Heart right ventricle (tissue), 16 donors: ENCODE measurements around the gene ANKRD63. TPM values are rescaled to one million over a fixed set of nuclear protein-coding genes. Genes with fewer than 3 reads are reported as not detected.

ENCODE experiments used
- ATAC-seq, 8 donors: fragments of 200-7000 bp; cut with Tn5 transposase; one replicate each; pipeline ENCODE4 v1.9.1; 2020; ENCODE audit warnings: mild to moderate bottlenecking in 8 of 8, moderate library complexity in 8 of 8, moderate number of reproducible peaks in 1 of 8
- DNase-seq, 2 donors: peaks; one replicate each; pipeline ENCODE4 v3.0.0-alpha.2; 2020
- H3K27ac ChIP-seq, 10 donors: fragments of 200-600 bp; sonication (generic) in 2 of 10; one replicate each; pipeline versions ENCODE4 v1.5.0 to v1.8.0; 2020 to 2022; ENCODE audit warnings: mild to moderate bottlenecking in 3 of 10
- H3K27me3 ChIP-seq, 7 donors: fragments of 200-600 bp; one replicate each; pipeline ENCODE4 v1.8.0; 2021 to 2022; ENCODE audit warnings: mild to moderate bottlenecking in 2 of 7
- H3K36me3 ChIP-seq, 9 donors: fragments of 200-600 bp; sonication (generic) in 1 of 9; one replicate each; pipeline versions ENCODE4 v1.5.0 to v1.8.0; 2020 to 2022; ENCODE audit warnings: mild to moderate bottlenecking in 2 of 9
- H3K4me1 ChIP-seq, 9 donors: fragments of 200-600 bp; sonication (generic) in 1 of 9; one replicate each; pipeline versions ENCODE4 v1.5.0 to v1.8.0; 2020 to 2022; ENCODE audit warnings: mild to moderate bottlenecking in 4 of 9
- H3K4me3 ChIP-seq, 10 donors: fragments of 200-600 bp; sonication (generic) in 2 of 10; one replicate each; pipeline versions ENCODE4 v1.5.0 to v1.8.0; 2020 to 2022; ENCODE audit warnings: mild to moderate bottlenecking in 7 of 10, moderate library complexity in 2 of 10
- H3K9me3 ChIP-seq, 11 donors: fragments of 200-600 bp in 10 of 11; sonication (generic) in 2 of 11; one replicate each; pipeline versions ENCODE4 v1.5.0 to v1.8.0; 2013 to 2022; ENCODE audit warnings: mild to moderate bottlenecking in 2 of 11, control low read depth in 1 of 11, moderate library complexity in 1 of 11
- WGBS, 2 donors: extraction: QIAGEN DNeasy Blood & Tissue Kit; methylation state at CpG; one replicate each; pipeline ENCODE4 v1.1.7; 2013; ENCODE audit warnings: inconsistent platforms in 1 of 2; 5-methylcytosine and 5-hydroxymethylcytosine counted together
- intact Hi-C, 10 donors: fragments of 100-400 bp; cut with DNase I; formaldehyde crosslinking; loops; one replicate each; pipeline versions ENCODE4 v1.11.1 to v1.14.2; 2022
- polyA plus RNA-seq, 2 donors: library from polyadenylated mRNA; stranded (reverse); fragments of 200-250 nt; gene quantifications; one replicate each; pipeline ENCODE4 v1.2.3, GENCODE V29; 2013
- total RNA-seq, 10 donors: library from RNA; stranded (reverse); fragmentation: NEBNext Ultra II Directional in 3 of 10; extraction: Animal tissue kit (Norgen Biotek cat#: 25700) in 3 of 10; gene quantifications; one replicate each; pipeline versions ENCODE4 v1.2.1 to v1.2.4, GENCODE V29; 2021 to 2023
- TF ChIP-seq, protein P1 (sequence below), 9 donors: fragments of 200-600 bp; sonication (generic) in 2 of 9; IDR thresholded peaks; one replicate each; pipeline versions ENCODE4 v1.5.0 to v1.8.0; 2021 to 2022; ENCODE audit warnings: antibody characterized with exemption in 9 of 9, mild to moderate bottlenecking in 5 of 9, moderate library complexity in 1 of 9
- donor health status: Arrhythmogenic right ventricular cardiomyopathy.
- donor health status: ischemic (EF 13 %, LVEDD 7.1; RV severe dilation, severe dysfunction).
- donor health status: healthy with polysubstance abuse.
- donor health status: DM: no; HTN: yes; CAD: no.
- donor health status: DM: no; HTN: no; CAD: no.
- donor health status: ischemic (EF 25% LVEDD 6.9; RV normal size, moderate dysfunction).
- donor health status: ischemic (EF 25% LVEDD 5.7; RV mildly dilated, moderate dysfunction).
- donor health status: healthy.
- donor health status: DM: yes; HTN: yes; CAD: no.
- donor health status: Ischemic cardiomyopathy.
- donor health status: ischemic (EF 35%, LVEDD 5.7; RV mildly dilated, moderate dysfunction).
- donor health status: nonischemic (EF 11% LVEDD 7.7; RV severe dilation, severe dysfunction).
- donor health status: DM: yes; HTN: yes; CAD: no.
- donor health status: PGD.
- donor health status: ischemic (EF 29% LVEDD 5.4; RV normal size, mild dysfunction).
- donor health status: nonischemic (EF 23%, LVEDD 6.1; RV moderate dilation, normal function).

The ANKRD63 gene
- total and polyA plus RNA-seq, 12 donors: 0.26 to 1.9 (median 0.44) TPM; not detected in 8

DNA sequence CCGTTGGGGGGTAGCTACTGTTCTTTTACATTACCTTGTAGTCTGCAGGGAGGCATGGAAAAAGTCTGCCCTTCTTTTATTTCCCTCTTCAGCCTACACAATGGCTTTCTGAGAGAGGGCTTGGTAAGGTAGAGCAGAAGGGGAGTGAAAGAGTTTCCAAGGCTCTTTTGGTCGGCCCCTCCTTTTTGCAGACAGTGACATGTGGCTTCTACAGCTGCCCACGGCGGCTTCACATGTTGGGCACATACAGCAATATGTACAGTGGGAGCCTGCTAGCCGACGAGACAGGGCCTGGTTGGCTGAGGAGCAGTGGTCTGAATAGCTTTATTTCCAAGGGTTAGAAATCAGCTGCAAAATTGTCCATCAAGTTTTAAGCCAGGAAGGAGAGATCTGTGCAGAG, 44.6 kb upstream of the ANKRD63 start:
- DNase-seq (no peak), ATAC-seq (no peak)
- H3K9me3 ChIP-seq: no peaks in the 10 kb centered on the region
- H3K36me3 ChIP-seq: peaks cover 0 to 12% (median 0%) of the 10 kb centered on the region in 9 donors
- peak overlapping the region in 3 of 10 donors; percentile 21 to 76 (median 44) for H3K27ac ChIP-seq
- no peak overlapping the region for H3K4me3 ChIP-seq
- H3K4me1 ChIP-seq: peaks cover 7 to 87% (median 71%) of the 10 kb centered on the region in 9 donors
- TF ChIP-seq, protein P1, sequence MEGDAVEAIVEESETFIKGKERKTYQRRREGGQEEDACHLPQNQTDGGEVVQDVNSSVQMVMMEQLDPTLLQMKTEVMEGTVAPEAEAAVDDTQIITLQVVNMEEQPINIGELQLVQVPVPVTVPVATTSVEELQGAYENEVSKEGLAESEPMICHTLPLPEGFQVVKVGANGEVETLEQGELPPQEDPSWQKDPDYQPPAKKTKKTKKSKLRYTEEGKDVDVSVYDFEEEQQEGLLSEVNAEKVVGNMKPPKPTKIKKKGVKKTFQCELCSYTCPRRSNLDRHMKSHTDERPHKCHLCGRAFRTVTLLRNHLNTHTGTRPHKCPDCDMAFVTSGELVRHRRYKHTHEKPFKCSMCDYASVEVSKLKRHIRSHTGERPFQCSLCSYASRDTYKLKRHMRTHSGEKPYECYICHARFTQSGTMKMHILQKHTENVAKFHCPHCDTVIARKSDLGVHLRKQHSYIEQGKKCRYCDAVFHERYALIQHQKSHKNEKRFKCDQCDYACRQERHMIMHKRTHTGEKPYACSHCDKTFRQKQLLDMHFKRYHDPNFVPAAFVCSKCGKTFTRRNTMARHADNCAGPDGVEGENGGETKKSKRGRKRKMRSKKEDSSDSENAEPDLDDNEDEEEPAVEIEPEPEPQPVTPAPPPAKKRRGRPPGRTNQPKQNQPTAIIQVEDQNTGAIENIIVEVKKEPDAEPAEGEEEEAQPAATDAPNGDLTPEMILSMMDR (IDR thresholded peaks at IDR 0.05): no peak
- no peaks in the 10 kb centered on the region for H3K27me3 ChIP-seq
- intact Hi-C loops: loop anchor here in 1 of 10 donors (10.0 kb wide), 1 partner anchor 47 kb away; no protein-coding TSS in a partner anchor
- 42 to 54% methylated on average over 6 of the region's 6 CpGs for WGBS, 2 donors

- H3K4me3 ChIP-seq: peak overlapping the region in 8 of 10 donors; percentile 78 to 88 (median 82)
- peaks cover 0 to 12% (median 0%) of the 10 kb centered on the region in 9 donors for H3K36me3 ChIP-seq
- WGBS, 2 donors: 65 to 66% methylated on average over 2 of the region's 2 CpGs
- TF ChIP-seq, protein P1 (IDR thresholded peaks at IDR 0.05): no peak
- H3K27me3 ChIP-seq: no peaks in the 10 kb centered on the region
- H3K27ac ChIP-seq: peak overlapping the region; percentile 0 to 94 (median 88)
- ATAC-seq (no peak), DNase-seq (no peak)
- no peaks in the 10 kb centered on the region for H3K9me3 ChIP-seq
- peaks cover 7 to 75% (median 63%) of the 10 kb centered on the region in 9 donors for H3K4me1 ChIP-seq
- intact Hi-C loops: loop anchor here in 2 of 10 donors (1.0 to 10.0 kb wide), 2 partner anchors 15 to 49 kb away; partner anchors contain the start of gene CCDC9B (in 1 of the 2)
Measured at GRCh38 chr15:40325700-40326099, 42.8 kb upstream of the ANKRD63 start.

- Histone ChIP-seq H3K27ac (peak overlapping the region; percentile 78 to 94 (median 90)), H3K4me1 (peaks cover 7 to 72% (median 58%) of the 10 kb centered on the region in 9 donors), H3K4me3 (peak overlapping the region; percentile 63 to 93 (median 82)), H3K9me3 (no peaks in the 10 kb centered on the region), H3K36me3 (peaks cover 0 to 12% (median 0%) of the 10 kb centered on the region in 9 donors), H3K27me3 (no peaks in the 10 kb centered on the region)
- TF ChIP-seq, protein P1 (IDR thresholded peaks at IDR 0.05): no peak
- 34 to 39% methylated on average over 2 of the region's 2 CpGs for WGBS, 2 donors
- DNase-seq (no peak), ATAC-seq (no peak)
- intact Hi-C loops: loop anchor here in 2 of 10 donors (1.0 to 10.0 kb wide), 2 partner anchors 15 to 50 kb away; partner anchors contain the start of gene CCDC9B (in 1 of the 2)
Measured at GRCh38 chr15:40325188-40325587, 42.3 kb upstream of the ANKRD63 start.

GRCh38 chr15:40323953-40324937, 41.4 kb upstream of the ANKRD63 start:
- intact Hi-C loops: loop anchor here in 4 of 10 donors (1.0 to 10.0 kb wide), 5 partner anchors 14 to 98 kb away; partner anchors contain the start of gene CCDC9B (in 2 of the 4)
- H3K4me3 ChIP-seq: peak overlapping the region; percentile 63 to 93 (median 82)
- peaks cover 0 to 12% (median 0%) of the 10 kb centered on the region in 9 donors for H3K36me3 ChIP-seq
- H3K4me1 ChIP-seq: peaks cover 7 to 62% (median 50%) of the 10 kb centered on the region in 9 donors
- DNase-seq: peak in 1 of 2 donors; percentile 52
- TF ChIP-seq, protein P1 (IDR thresholded peaks at IDR 0.05): peak in 1 of 9 donors; percentile 15
- WGBS, 2 donors: 1% methylated on average over 65 to 101 of the region's 101 CpGs
- no peaks in the 10 kb centered on the region for H3K9me3 ChIP-seq
- H3K27me3 ChIP-seq: no peaks in the 10 kb centered on the region
- H3K27ac ChIP-seq: peak overlapping the region; percentile 78 to 94 (median 90)
- ATAC-seq: peak in 1 of 8 donors; percentile 22
